GM12878 (cell line): Measurements from ENCODE around the gene ZBTB38.

Experiments used
- CEBPB ChIP-seq, 2 experiments: fragments of 150-350 bp in 1 of 2; IDR thresholded peaks; 2 replicates each; pipeline ENCODE4 v1.6.1; 2012 to 2014; ENCODE audit warnings: low read depth in 2 of 2, low read length in 2 of 2, borderline replicate concordance in 1 of 2, inconsistent platforms in 1 of 2
- CTCF ChIP-seq, 3 experiments: IDR thresholded peaks in 2 of 3; conservative IDR thresholded peaks in 1 of 3; 2 replicates each; pipeline ENCODE4 v1.5.1; 2011; ENCODE audit warnings: low read depth in 3 of 3, low read length in 3 of 3, mild to moderate bottlenecking in 3 of 3, control low read depth in 2 of 3, moderate library complexity in 2 of 3, inconsistent platforms in 1 of 3, mixed read lengths in 1 of 3; ENCODE audit not compliant: control insufficient read depth in 2 of 3, insufficient read depth in 1 of 3; ENCODE audit errors: extremely low read depth in 1 of 3
- RAD21 ChIP-seq: IDR thresholded peaks from 2 replicates; pipeline ENCODE4 v1.6.1; 2011; ENCODE audit warnings: mild to moderate bottlenecking, low read depth, low read length, moderate library complexity; ENCODE audit not compliant: insufficient read depth
- TAF1 ChIP-seq: IDR thresholded peaks from 2 replicates; pipeline ENCODE4 v1.6.1; 2011; ENCODE audit warnings: mild to moderate bottlenecking, low read depth, low read length, borderline replicate concordance
- YY1 ChIP-seq: IDR thresholded peaks from 2 replicates; pipeline ENCODE4 v1.6.1; 2011; ENCODE audit warnings: low read depth, mild to moderate bottlenecking, low read length
- ZBED1 ChIP-seq: IDR thresholded peaks from 2 replicates; pipeline ENCODE4 v1.6.1; 2016; ENCODE audit warnings: borderline replicate concordance
- TF ChIP-seq, protein P1 (sequence below): fragments of 450-650 bp; IDR thresholded peaks from 2 replicates; pipeline ENCODE4 v1.6.1; 2014; ENCODE audit warnings: mild to moderate bottlenecking
- TF ChIP-seq, protein P2 (sequence below): IDR thresholded peaks from 2 replicates; pipeline ENCODE4 v1.6.1; 2012; ENCODE audit warnings: low read depth, low read length, improper control_type of control experiment
- TF ChIP-seq, protein P3 (sequence below): IDR thresholded peaks from 2 replicates; pipeline ENCODE4 v1.6.1; 2011; ENCODE audit warnings: low read depth, mild to moderate bottlenecking, low read length, moderate library complexity, borderline replicate concordance; ENCODE audit errors: extremely low read depth
- TF ChIP-seq, protein P4 (sequence below): IDR thresholded peaks from 2 replicates; pipeline ENCODE4 v1.6.1; 2012; ENCODE audit warnings: low read length, inconsistent platforms

- TF ChIP-seq TAF1 (no peak), YY1 (no peak), CTCF (IDR thresholded peaks at IDR 0.05 in 2 of 3, conservative IDR thresholded peaks at IDR 0.05 in 1 of 3; ENCODE audit: control insufficient read depth in 2 of 3, extremely low read depth in 1 of 3, insufficient read depth in 1 of 3, low read depth in 3 of 3, low read length in 3 of 3) (no peak), ZBED1 (no peak; the same call in 1 of the 2 replicates), CEBPB (IDR thresholded peaks at IDR 0.05; ENCODE audit: borderline replicate concordance in 1 of 2, low read depth in 2 of 2, low read length in 2 of 2) (no peak), RAD21 (no peak)
- TF ChIP-seq, protein P1, sequence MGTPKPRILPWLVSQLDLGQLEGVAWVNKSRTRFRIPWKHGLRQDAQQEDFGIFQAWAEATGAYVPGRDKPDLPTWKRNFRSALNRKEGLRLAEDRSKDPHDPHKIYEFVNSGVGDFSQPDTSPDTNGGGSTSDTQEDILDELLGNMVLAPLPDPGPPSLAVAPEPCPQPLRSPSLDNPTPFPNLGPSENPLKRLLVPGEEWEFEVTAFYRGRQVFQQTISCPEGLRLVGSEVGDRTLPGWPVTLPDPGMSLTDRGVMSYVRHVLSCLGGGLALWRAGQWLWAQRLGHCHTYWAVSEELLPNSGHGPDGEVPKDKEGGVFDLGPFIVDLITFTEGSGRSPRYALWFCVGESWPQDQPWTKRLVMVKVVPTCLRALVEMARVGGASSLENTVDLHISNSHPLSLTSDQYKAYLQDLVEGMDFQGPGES: no peak
- TF ChIP-seq, protein P2, sequence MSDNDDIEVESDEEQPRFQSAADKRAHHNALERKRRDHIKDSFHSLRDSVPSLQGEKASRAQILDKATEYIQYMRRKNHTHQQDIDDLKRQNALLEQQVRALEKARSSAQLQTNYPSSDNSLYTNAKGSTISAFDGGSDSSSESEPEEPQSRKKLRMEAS: no peak
- TF ChIP-seq, protein P3, sequence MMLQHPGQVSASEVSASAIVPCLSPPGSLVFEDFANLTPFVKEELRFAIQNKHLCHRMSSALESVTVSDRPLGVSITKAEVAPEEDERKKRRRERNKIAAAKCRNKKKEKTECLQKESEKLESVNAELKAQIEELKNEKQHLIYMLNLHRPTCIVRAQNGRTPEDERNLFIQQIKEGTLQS: no peak
- TF ChIP-seq, protein P4, sequence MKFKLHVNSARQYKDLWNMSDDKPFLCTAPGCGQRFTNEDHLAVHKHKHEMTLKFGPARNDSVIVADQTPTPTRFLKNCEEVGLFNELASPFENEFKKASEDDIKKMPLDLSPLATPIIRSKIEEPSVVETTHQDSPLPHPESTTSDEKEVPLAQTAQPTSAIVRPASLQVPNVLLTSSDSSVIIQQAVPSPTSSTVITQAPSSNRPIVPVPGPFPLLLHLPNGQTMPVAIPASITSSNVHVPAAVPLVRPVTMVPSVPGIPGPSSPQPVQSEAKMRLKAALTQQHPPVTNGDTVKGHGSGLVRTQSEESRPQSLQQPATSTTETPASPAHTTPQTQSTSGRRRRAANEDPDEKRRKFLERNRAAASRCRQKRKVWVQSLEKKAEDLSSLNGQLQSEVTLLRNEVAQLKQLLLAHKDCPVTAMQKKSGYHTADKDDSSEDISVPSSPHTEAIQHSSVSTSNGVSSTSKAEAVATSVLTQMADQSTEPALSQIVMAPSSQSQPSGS: no peak
Measured at GRCh38 chr3:141380279-141380678, 12.0 kb downstream of the ZBTB38 start.
